ENCODE measurements around the gene OSBPL7. TPM values are rescaled to one million over a fixed set of nuclear protein-coding genes. Genes with fewer than 3 reads are reported as not detected.

Gene OSBPL7
- total RNA-seq, 1 experiment from 2014 or later, result 13.0 TPM

DNA sequence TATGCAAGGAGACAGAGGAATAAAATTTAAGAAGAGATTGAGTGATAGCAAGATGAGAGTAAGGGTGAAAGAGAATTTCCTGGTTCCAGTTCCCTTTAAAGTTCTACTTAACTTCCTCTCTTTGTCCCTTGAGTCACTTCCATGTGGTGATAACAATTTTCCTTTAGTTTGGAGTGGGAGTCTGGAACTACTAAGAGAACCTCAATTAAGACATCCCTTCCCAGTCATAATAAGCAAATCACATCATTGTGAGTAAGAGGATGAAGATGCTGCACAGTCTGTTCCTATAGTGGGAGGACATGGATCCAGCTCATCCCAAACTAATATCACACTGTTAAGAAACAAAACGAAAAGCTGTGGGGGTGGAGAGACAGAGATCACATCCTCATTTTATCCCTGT, 64.2 kb downstream of the OSBPL7 start:
- no CpG with 5 or more reads among the region's 1 CpG for WGBS (ENCODE audit: extremely low coverage, insufficient read length, low lambda C conversion rate)
- H3K79me2 ChIP-seq (ENCODE audit: insufficient read depth, low read length), result no peaks in the 10 kb centered on the region
- Mint-ChIP-seq H3K27ac (no peak overlapping the region), H3K27me3 (ENCODE audit: low read depth) (peaks cover 53% of the 10 kb centered on the region), H3K4me1 (no peaks in the 10 kb centered on the region), H3K4me3 (no peak overlapping the region), H3K36me3 (ENCODE audit: insufficient read depth in 1 of 3, low read depth in 3 of 3) (no peaks in the 10 kb centered on the region), H3K9me3 (peaks cover 0 to 14% of the 10 kb centered on the region in 2 experiments; a peak in 3 of 5 replicates)
- H3K4me2 ChIP-seq (ENCODE audit: insufficient read depth, insufficient read length, low read length), result no peak overlapping the region
- H4K8ac ChIP-seq (replicated peaks; ENCODE audit: insufficient read length, low read depth, low read length), result no peak overlapping the region
- H2AFZ ChIP-seq (ENCODE audit: low read length), result no peak overlapping the region
- H4K20me1 ChIP-seq (ENCODE audit: control insufficient read depth, insufficient read depth, insufficient read length), result no peaks in the 10 kb centered on the region
- no peak overlapping the region for H3K9ac ChIP-seq (ENCODE audit: extremely low read depth, insufficient read length, low read length)
- no peak overlapping the region for H3K14ac ChIP-seq (ENCODE audit: insufficient read depth, low read length)
- H3K4me1 ChIP-seq (ENCODE audit: insufficient read depth, low read length), result no peaks in the 10 kb centered on the region
- H3K23ac ChIP-seq (ENCODE audit: insufficient read length, low read depth, low read length), result no peak overlapping the region
- no peaks in the 10 kb centered on the region for H3K27me3 ChIP-seq (ENCODE audit: insufficient read depth, low read length)
- H4K5ac ChIP-seq (ENCODE audit: insufficient read length, low read depth, low read length), result no peak overlapping the region
- H2BK20ac ChIP-seq (ENCODE audit: low read depth, low read length, poor library complexity, severe bottlenecking), result no peak overlapping the region
- H3K23me2 ChIP-seq (ENCODE audit: insufficient read length, low read depth, low read length, poor library complexity, severe bottlenecking), result no peaks in the 10 kb centered on the region
- no peak overlapping the region for H3K4ac ChIP-seq (ENCODE audit: low read depth, low read length)
- H3T11ph ChIP-seq (ENCODE audit: low read length), result no peak overlapping the region
- H3K9me3 ChIP-seq (ENCODE audit: control insufficient read depth, low read depth, low read length), result no peaks in the 10 kb centered on the region
- no peak overlapping the region for H3K56ac ChIP-seq (ENCODE audit: insufficient read length, low read depth, low read length)
- H4K91ac ChIP-seq (ENCODE audit: insufficient read length, low read depth, low read length), result no peak overlapping the region
- TF ChIP-seq, protein P1, sequence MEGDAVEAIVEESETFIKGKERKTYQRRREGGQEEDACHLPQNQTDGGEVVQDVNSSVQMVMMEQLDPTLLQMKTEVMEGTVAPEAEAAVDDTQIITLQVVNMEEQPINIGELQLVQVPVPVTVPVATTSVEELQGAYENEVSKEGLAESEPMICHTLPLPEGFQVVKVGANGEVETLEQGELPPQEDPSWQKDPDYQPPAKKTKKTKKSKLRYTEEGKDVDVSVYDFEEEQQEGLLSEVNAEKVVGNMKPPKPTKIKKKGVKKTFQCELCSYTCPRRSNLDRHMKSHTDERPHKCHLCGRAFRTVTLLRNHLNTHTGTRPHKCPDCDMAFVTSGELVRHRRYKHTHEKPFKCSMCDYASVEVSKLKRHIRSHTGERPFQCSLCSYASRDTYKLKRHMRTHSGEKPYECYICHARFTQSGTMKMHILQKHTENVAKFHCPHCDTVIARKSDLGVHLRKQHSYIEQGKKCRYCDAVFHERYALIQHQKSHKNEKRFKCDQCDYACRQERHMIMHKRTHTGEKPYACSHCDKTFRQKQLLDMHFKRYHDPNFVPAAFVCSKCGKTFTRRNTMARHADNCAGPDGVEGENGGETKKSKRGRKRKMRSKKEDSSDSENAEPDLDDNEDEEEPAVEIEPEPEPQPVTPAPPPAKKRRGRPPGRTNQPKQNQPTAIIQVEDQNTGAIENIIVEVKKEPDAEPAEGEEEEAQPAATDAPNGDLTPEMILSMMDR (conservative IDR thresholded peaks at IDR 0.05), result no peak
- no peak overlapping the region for H2BK15ac ChIP-seq (ENCODE audit: low read depth, low read length)
- no peak overlapping the region for H2BK120ac ChIP-seq (ENCODE audit: low read depth, low read length, poor library complexity, severe bottlenecking)
- no peak overlapping the region for H3K27ac ChIP-seq (ENCODE audit: insufficient read length, low read depth, low read length)
- no peaks in the 10 kb centered on the region for H3K79me1 ChIP-seq (ENCODE audit: insufficient read depth, low read depth, low read length, poor library complexity, severe bottlenecking)
- H2BK5ac ChIP-seq (ENCODE audit: insufficient read length, low read length), result no peak overlapping the region
- no peak for DNase-seq
- no peak overlapping the region for H2AK5ac ChIP-seq (ENCODE audit: insufficient read length, low read length)
- no peak overlapping the region for H3K18ac ChIP-seq (ENCODE audit: insufficient read length, low read depth, low read length)
- H2BK12ac ChIP-seq (ENCODE audit: insufficient read length, low read depth, low read length), result no peak overlapping the region

Other genes starting within 250 kb of the OSBPL7 start
- gene KPNB1, start 171.9 kb downstream of the OSBPL7 start, total RNA-seq (2021), result 742 and 764 TPM in 2 replicates
- gene TBKBP1, start 127.6 kb downstream of the OSBPL7 start, total RNA-seq (2021), result 33.2 and 33.6 TPM in 2 replicates
- gene TBX21, start 88.6 kb downstream of the OSBPL7 start, total RNA-seq (2021), result not detected in 2 replicates
- gene MRPL10, start 9.7 kb upstream of the OSBPL7 start, total RNA-seq (2021), result 67.2 and 68.4 TPM in 2 replicates
- gene LRRC46, start 9.9 kb upstream of the OSBPL7 start, total RNA-seq (2021), result 0.29 and 0.31 TPM in 2 replicates
- gene SCRN2, start 19.5 kb upstream of the OSBPL7 start, total RNA-seq (2021), result 34.0 and 38.6 TPM in 2 replicates
- gene SP6, start 29.4 kb upstream of the OSBPL7 start, total RNA-seq (2021), result 0.90 and 0.92 TPM in 2 replicates
- gene SP2, start 74.4 kb upstream of the OSBPL7 start, total RNA-seq (2021), result 19.3 and 20.0 TPM in 2 replicates
- gene PNPO, start 119.8 kb upstream of the OSBPL7 start, total RNA-seq (2021), result 6.7 and 7.3 TPM in 2 replicates
- not detected in 2 replicates for gene PRR15L, start 136.1 kb upstream of the OSBPL7 start, total RNA-seq (2021)
- gene CDK5RAP3, start 149.3 kb upstream of the OSBPL7 start, total RNA-seq (2021), result 144 and 149 TPM in 2 replicates
- 0.68 and 0.77 TPM in 2 replicates for gene COPZ2, start 216.0 kb upstream of the OSBPL7 start, total RNA-seq (2021)
- gene NFE2L1, start 226.6 kb upstream of the OSBPL7 start, total RNA-seq (2021), result 158 and 161 TPM in 2 replicates

Data from H9 (cell line).